Adrenal gland (tissue), 5 donors: ENCODE data around the gene CYB561.

Source experiments
- POLR2A ChIP-seq, 2 donors: fragments of 450-650 bp; IDR thresholded peaks; one replicate each; pipeline ENCODE4 v1.6.1; 2017; ENCODE audit warnings: antibody characterized with exemption in 2 of 2, mild to moderate bottlenecking in 2 of 2, moderate library complexity in 1 of 2
- TF ChIP-seq, protein P1 (sequence below), 6 experiments: fragments of 450-650 bp in 4 of 6; fragments of 200-600 bp in 2 of 6; sonication (generic) in 1 of 6; IDR thresholded peaks; 1 replicate in 5 of 6; 2 replicates in 1 of 6; pipeline versions ENCODE4 v1.5.1 to v1.8.0; 2016 to 2021; ENCODE audit warnings: antibody characterized with exemption in 6 of 6, mild to moderate bottlenecking in 2 of 6, moderate library complexity in 1 of 6
- donor health status: DM: no; HTN: no; CAD: no.

DNA sequence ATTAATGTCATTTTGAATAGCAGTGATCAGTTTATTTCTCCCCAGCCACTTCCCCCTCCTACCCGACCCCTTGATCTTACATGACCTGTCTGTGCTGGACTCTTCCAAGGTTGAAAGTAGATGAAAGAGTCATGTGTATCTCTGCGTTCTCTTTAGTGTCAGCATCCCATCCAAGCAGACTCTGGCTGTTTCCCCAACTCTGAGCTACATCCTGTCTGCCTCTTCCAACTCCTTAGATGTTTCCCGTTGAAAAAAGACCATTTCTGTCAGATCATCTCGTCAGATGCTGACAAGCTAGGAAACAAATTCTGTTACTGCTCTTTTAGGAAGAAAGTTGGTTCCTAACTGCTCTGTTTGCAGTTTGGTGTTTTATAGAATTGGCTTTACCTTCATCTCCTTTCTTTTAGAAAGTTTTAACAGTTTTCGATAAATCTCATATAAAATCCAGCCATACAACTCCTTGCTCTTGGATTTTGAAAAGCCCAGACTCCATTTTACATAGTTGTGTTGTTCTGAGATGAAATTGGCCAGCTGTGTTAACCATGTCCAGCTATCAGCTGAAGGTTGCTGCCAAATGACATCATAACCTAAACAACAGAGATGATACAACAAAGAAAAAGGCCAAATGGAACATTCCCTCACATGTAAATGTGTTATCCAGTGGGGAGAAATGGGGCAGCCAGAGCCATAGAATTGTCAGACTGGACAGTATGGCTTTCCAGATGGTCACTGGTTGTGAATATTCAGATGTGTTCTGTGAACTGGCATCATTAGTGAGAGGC lies 43.5 kb downstream of the CYB561 start:
- TF ChIP-seq, protein P1, sequence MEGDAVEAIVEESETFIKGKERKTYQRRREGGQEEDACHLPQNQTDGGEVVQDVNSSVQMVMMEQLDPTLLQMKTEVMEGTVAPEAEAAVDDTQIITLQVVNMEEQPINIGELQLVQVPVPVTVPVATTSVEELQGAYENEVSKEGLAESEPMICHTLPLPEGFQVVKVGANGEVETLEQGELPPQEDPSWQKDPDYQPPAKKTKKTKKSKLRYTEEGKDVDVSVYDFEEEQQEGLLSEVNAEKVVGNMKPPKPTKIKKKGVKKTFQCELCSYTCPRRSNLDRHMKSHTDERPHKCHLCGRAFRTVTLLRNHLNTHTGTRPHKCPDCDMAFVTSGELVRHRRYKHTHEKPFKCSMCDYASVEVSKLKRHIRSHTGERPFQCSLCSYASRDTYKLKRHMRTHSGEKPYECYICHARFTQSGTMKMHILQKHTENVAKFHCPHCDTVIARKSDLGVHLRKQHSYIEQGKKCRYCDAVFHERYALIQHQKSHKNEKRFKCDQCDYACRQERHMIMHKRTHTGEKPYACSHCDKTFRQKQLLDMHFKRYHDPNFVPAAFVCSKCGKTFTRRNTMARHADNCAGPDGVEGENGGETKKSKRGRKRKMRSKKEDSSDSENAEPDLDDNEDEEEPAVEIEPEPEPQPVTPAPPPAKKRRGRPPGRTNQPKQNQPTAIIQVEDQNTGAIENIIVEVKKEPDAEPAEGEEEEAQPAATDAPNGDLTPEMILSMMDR (IDR thresholded peaks at IDR 0.05) = no peak
- TF ChIP-seq POLR2A (IDR thresholded peaks at IDR 0.05) = no peak
